ENCODE results near the gene KLHL26.

The KLHL26 gene

DNA sequence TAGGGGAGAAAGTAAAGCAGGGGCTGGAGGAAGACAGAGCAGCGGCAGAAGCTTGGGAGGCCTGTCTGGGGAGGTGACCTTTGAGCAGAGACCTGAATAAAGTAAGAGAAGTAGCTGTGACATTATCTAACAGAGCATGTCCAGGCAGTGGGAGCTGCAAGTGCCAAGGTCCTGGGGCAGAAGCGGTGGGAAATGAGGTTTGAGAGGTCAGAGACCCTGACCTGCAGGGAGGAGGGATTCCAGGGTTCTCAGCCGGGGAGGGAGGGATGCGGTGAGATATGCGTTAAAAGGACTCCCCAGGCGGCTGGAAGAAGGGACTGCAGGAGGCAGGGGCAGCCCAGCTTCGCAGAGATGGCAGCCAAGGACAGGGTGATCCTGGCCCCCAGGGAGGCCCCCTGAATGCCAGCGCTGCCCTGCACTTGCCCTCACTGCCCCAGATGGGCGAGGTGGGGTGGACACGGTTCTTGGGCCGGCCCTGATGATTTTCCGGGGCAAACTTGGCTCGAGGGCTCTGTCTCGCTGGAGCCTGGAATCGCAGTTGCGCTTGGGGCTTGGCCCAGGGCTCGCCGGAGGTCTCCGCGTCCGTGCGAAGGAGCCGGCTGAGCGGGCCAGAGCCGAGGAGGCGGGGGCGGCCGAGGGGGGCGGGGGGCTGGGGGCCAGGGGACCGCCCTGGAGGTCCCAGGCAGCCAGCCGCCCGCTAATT is 33.4 kb upstream of the KLHL26 start:
- DNase-seq (ENCODE audit: low read depth) = peak; percentile 38

DNA sequence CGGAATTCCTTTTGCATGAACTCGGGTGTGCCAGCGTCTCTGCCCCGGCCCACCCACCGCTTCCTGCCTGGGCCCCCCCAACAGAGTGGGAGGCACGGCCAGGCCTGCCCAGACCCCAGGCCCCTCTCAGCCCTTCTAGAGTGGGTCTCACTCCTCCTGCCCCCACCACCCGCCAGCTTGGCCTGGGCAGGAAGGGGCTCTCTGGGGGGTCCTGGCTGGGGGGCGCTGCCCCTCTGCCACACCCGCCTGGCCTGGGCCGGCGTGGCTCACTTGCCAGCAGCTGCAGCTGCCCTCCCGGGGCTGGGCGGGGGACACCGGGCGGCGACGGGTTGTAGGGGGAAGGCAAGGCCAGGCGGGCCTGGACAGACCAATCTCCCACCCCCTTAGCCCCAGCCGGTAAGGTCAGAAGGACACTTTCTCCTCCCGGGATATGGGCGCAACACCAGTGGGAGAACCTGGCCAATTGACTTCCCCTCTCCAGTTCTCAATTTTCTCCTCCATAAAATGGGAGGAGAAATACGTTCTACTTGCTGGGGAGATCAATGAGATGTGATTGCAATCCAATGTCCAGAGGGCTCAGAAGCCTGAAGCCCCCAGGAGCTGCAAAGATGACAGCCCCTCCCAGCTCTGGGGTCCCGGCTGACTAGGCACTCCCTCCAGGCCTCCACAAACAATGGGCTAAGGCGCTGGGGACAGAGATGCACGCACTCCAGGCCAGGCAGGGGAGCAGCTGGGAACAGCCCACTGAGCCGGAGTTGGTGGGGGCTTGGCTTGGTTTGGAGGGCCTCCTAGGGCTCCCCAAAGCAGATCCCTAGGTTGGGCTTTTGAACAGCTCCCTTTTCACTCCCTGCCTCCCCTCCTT is 32.6 kb upstream of the KLHL26 start:
- DNase-seq (ENCODE audit: low read depth) = no peak

DNA sequence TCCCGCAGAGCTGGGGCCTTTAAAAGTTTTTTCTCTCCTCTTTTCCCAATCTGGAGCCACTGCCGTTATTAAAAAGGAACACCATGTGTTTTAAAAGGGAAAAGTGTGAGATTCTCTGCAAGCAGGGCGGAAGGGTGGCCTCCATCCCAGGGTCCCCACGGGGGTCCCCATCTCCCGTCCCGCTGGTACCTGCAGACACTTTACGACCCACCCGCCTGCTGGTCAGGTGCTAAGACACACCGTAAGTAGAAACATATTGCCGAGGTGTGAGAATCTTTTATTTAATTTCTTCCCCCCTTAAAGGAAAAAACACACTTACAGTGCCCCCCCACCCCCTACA is 32.0 kb upstream of the KLHL26 start:
- DNase-seq (ENCODE audit: low read depth) = no peak

DNA sequence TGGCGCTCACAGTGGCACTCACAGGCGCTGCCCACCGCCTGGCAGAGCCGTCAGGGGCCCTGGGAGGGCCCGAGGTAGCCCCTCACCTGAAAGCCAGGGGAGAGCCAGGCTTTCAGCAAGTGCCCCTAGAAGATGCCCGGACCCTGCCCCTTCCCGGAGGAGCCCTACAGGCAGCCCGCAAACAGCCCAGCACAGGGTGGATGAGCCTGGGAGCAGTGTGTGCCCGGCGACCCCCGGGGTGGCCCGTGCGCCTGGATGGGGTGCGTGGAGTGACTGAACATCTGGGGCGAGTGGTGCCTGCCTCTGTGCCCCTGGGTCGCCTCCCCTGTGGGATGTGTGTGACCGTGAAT is 31.7 kb upstream of the KLHL26 start:
- DNase-seq (ENCODE audit: low read depth) = no peak

- no peak for DNase-seq (ENCODE audit: low read depth)
Observed at GRCh38 chr19:18605546-18606280, 31.1 kb upstream of the KLHL26 start.

GRCh38 chr19:18606281-18607225 is 30.3 kb upstream of the KLHL26 start, which contains the start of gene CRLF1:
Gene CRLF1, minus strand, starts transcription at chr19:18606799. Its CDS starts 143 bp downstream, at chr19:18606656.
- DNase-seq (ENCODE audit: low read depth) = no peak

DNA sequence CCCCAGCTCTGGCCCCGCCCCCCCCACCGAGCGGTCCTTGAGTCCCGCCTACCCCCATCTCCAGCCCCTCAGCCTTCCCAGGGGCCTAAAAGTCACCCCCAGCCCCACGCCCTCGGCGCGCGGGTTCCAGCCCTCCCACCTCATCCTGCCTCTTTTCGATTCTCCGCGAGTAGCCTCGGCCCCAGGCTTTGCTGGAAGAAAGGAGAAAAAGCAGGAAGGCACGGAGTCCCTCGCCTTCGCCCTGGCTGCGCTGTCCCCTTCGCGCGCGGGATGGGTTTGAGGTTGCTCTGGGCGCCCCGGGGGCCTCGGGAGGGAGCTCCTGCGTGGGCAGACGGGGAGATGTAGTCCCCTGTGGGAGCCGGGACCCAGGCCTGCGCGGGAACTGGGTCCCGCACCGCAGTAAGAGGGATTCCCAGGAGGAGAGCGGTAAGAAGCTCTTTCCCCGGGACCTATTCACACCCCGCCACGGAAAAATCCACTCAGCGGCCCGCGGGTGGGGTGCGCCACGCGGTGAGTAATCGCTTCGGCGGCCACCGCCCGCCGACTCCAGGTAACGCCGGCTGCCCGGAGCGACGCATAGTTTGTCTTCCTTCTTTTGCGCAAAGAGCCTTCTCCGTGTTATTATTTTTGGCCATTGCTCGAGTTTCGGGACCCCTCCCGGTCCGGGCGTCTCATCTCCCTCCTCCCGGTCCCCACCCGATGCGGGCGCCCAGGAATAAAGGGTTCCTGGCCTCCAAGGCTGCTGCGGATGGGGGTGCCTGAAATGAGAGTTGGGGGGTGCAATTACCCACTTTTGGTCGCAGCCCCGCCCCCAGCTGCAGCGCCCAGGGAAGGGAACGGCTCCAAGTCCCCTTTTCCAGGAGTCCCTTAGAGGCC is 29.4 kb upstream of the KLHL26 start:
- DNase-seq (ENCODE audit: low read depth) = peak; percentile 22

GRCh38 chr19:18608102-18608804 is 28.6 kb upstream of the KLHL26 start:
- no peak for DNase-seq (ENCODE audit: low read depth)

DNA sequence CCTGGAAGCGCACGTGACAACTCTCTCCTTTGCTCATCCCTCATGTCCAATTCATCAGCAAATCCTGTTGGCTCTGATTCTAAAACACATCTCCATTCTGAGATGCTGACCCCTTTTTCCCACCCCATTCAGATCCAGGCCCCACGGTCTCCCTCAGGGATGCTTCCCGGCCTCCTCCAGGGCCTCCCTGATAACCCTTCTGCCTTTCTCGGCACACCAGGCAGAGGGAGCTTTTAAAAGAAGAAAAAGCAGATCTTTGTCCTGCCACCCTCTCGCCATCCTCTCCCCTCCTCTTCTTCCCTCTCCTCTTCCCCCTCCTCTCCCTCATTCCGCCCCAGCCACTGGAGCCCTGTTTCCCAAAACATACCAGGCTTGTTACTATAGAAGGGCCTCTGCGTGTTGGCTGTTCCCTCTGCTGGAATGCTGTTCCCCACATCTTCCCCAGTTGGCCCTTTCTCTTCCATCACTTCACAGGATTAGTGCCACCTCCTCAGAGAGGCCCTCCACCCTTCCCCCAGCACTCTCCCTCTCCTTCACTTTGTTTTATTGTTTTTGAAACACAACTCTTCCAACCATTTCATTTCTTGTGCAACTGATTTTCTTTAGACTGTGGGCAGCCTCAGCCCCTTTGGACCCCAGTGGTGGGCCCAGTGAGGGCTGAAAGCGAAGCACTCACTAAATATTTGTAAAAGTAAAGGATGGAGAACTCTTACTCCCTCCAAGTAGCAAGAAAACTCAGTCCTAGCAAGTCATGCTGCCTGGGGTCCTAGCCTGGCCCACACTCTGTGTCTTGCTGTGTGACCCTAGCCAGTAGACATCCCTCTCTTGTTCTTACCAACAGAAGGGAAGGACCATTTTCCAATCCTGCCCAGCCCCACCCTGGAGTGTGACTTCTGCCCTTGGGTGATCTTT is 27.8 kb upstream of the KLHL26 start:
- no peak for DNase-seq (ENCODE audit: low read depth)

GRCh38 chr19:18609717-18610051 is 27.1 kb upstream of the KLHL26 start:
- no peak for DNase-seq (ENCODE audit: low read depth)

DNA sequence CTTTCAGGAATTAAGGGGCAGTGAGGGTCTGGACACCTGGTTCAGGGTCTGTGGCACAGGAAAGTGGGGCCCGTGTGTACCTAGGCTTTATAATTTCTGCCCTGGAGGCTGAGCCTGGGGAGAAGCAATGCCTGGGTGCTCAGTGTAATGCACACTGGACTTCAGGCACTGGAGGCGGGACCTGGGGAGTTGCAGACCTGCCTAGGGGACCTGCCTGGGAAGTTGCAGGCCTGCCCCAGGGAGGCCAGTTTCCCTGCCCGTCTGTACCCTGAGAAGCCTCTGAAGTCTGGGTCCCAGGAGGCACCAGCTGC is 26.6 kb upstream of the KLHL26 start:
- no peak for DNase-seq (ENCODE audit: low read depth)

DNA sequence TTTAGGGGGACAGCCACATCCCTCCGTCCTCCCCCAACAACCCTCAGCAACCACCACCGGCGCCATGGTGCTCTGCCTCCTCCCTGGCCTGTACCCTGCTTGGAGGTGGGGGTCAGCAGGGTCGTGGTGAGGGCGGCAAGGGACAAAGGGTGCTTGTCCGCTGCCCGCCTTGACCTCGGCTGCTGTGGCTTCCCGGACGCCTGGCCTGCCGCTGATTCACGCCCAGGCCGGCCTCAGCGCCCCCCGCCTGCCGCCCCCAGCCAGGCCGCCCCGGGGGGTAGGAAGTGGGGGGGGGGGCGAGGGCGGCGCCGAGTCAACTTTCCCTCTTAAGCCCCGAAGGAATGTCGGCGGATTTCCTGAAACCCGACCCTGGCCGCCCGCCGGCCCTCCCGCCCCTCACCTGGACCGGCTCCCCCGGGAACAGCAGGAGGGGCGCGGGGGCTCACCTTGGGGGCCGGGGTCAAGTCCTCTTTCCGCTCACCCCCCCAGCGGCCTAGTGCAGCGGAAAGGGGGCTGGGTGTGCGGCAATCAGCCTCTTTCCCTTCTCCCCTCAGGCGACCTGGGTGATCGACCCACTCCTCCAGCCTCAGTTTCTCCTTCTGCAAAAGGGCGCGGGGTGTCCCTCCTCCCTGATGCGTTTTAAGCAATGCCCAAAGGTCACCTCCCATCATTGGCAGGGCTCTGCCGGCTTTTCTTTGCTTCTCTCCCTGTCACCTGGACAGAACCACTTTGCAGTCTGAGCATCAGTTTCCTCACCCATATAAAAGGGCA is 26.1 kb upstream of the KLHL26 start:
- no peak for DNase-seq (ENCODE audit: low read depth)

GRCh38 chr19:18611327-18612050 is 25.3 kb upstream of the KLHL26 start:
- DNase-seq (ENCODE audit: low read depth) = no peak

DNA sequence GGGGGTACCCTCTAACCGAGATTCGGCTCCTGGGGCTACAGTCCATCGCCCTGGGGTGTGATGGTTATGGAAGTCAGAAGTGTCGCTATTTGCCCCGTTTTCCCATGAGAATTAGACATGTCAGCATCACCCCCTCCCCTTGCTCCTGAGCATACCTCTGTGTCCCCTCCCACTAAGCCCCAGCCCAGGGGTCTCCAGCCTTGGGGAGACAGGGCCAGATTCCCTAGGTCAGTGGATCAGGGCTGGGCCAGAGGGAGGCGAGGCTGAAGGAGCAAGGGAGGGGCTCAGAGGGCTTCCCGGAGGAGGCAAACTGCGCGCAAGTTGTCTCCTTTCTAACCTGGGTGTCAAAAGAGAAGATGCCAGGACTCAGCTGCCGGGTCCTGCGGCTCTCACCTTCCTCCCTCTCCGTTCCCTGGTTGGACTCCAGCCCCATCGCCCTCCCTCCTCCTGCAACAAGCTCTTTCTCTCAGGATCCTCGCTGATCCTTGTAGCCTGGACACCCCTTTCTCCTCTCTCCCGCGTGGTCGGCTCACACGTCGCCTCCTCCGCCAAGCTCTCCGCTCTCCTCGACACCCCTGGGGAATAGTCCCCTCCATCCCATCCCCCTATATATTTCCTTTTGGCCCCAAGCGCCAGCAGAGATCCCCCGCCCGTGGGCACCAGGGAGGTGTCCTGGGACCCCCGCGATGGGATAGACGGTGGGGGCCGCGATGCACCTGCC is 24.6 kb upstream of the KLHL26 start:
- peak; percentile 23 for DNase-seq (ENCODE audit: low read depth)

DNA sequence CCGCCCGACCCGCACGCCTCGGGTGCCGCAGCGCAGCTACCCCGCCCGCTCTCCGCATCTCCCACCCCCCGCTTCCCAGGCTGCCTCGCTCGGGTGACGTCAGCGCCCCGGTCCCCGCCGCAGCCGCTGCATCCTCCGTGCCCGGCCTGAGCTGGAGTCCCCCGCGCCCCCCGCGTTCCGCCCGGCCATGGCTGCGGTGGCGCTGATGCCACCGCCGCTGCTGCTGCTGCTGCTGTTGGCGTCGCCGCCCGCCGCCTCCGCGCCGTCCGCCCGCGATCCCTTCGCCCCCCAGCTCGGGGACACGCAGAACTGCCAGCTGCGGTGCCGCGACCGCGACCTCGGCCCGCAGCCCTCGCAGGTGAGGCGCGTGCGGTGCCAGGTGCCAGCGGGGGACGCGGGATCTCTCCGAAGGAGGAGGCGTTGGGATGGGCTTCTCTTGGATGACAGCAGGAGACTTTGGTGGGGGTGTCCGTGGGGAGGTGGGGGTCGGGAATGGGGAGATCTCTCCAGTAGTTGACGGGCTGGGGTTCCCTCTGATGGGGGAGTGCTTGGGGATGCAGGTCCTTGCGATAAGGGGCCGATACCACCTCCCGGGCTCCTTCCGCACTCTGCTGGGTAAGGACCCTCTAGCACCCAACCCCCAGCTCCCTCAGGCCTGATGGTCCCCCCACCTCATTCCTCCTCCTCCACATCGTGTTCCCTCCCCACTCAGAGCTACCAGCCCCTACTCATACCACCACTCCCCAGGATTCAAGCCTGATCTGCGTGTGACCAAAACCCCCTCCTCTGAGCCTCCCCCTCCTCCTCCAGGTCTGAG is 23.8 kb upstream of the KLHL26 start, which contains the start of gene TMEM59L:
Gene TMEM59L (plus strand): TSS at position 99 of the 817 bp plus-strand sequence. CDS start 89 bp downstream, at position 188.
- DNase-seq (ENCODE audit: low read depth) = no peak

DNA sequence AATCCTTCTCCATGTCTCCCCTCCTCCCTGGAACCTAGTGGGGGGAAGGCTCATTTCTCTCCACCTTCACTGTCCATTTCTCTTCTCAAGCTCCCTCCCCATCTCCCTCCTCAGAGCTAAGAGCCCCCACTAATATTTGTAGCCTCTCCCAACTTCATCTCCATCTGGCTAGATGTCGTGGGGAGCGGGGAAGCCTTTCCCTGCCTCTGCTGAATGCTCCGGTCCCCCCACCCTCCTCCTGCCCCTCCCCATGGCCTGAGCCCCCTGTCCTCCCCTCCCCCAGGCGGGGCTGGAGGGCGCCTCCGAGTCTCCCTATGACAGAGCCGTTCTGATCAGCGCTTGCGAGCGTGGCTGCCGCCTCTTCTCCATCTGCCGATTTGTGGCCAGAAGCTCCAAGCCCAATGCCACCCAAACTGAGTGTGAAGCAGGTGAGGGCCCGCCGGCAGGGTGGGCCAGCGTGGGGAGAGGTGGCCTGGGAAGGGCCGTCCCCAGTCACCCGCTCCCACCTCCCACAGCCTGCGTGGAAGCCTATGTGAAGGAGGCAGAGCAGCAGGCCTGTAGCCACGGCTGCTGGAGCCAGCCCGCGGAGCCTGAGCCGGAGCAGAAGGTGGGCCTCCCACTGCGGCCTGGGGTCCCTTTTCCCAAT is 23.1 kb upstream of the KLHL26 start:
- DNase-seq (ENCODE audit: low read depth) = no peak

Data from ELR (cell line).